A549 (cell line): ENCODE measurements around the gene TMEM164.

Experiments
- BCL3 ChIP-seq: fragments of >200 bp; sonication (Bioruptor Twin); formaldehyde crosslinking; IDR thresholded peaks from 3 replicates; pipeline ENCODE4 v1.6.1; 2016
- CBX2 ChIP-seq: fragments of 200-600 bp; sonication (generic); IDR thresholded peaks from 2 replicates; pipeline ENCODE4 v1.6.1; 2016; ENCODE audit warnings: low read depth, mild to moderate bottlenecking, borderline replicate concordance
- CBX8 ChIP-seq: fragments of 200-600 bp; sonication (generic); IDR thresholded peaks from 2 replicates; pipeline ENCODE4 v1.6.1; 2016
- CEBPB ChIP-seq, 2 experiments: fragments of >200 bp in 1 of 2; sonication (Bioruptor Twin) in 1 of 2; formaldehyde crosslinking in 1 of 2; IDR thresholded peaks; 2 replicates each; pipeline ENCODE4 v1.6.1; 2012 to 2016
- CTCF ChIP-seq: fragments of >200 bp; sonication (Bioruptor Twin); formaldehyde crosslinking; IDR thresholded peaks from 3 replicates; pipeline ENCODE4 v1.5.1; 2016
- EHMT2 ChIP-seq: fragments of 200-600 bp; sonication (generic); IDR thresholded peaks from 2 replicates; pipeline ENCODE4 v1.6.1; 2016; ENCODE audit warnings: antibody characterized with exemption, low read depth, mild to moderate bottlenecking, moderate library complexity
- EP300 ChIP-seq, 2 experiments: fragments of >200 bp; sonication (Bioruptor Twin); formaldehyde crosslinking; IDR thresholded peaks; 2 replicates in 1 of 2; 3 replicates in 1 of 2; pipeline ENCODE4 v1.6.1; 2016 to 2017
- HOXB5 ChIP-seq: fragments of 250-450 bp; sonication (Bioruptor Pico); IDR thresholded peaks from 2 replicates; pipeline ENCODE4 v1.5.0; 2020; ENCODE audit warnings: mild to moderate bottlenecking, moderate library complexity
- JUN ChIP-seq, 2 experiments: fragments of >200 bp; sonication (Bioruptor Twin); formaldehyde crosslinking; IDR thresholded peaks; 2 replicates in 1 of 2; 3 replicates in 1 of 2; pipeline ENCODE4 v1.6.1; 2016 to 2017
- POLR2A ChIP-seq: IDR thresholded peaks from 2 replicates; pipeline ENCODE4 v1.6.1; 2012; ENCODE audit warnings: mild to moderate bottlenecking, low read length
- RARB ChIP-seq: fragments of 250-450 bp; sonication (Bioruptor Pico); IDR thresholded peaks from 2 replicates; pipeline ENCODE4 v1.8.0; 2021; ENCODE audit warnings: mild to moderate bottlenecking, moderate library complexity
- USF2 ChIP-seq: fragments of 450-650 bp; IDR thresholded peaks from 2 replicates; pipeline ENCODE4 v1.6.1; 2014; ENCODE audit warnings: antibody characterized with exemption
- ZC3H11A ChIP-seq: fragments of 450-650 bp; IDR thresholded peaks from 2 replicates; pipeline ENCODE4 v1.6.1; 2014; ENCODE audit warnings: antibody characterized with exemption, mild to moderate bottlenecking

- no peak for TF ChIP-seq RARB (CRISPR knock-in tag)
- TF ChIP-seq HOXB5 (CRISPR knock-in tag), result no peak
- no peak for TF ChIP-seq POLR2A
- TF ChIP-seq CTCF, result no peak
- no peak for TF ChIP-seq JUN (IDR thresholded peaks at IDR 0.05)
- no peak for TF ChIP-seq EHMT2
- TF ChIP-seq CBX8, result no peak
- no peak for TF ChIP-seq EP300 (IDR thresholded peaks at IDR 0.05)
- TF ChIP-seq CBX2, result no peak
- TF ChIP-seq BCL3, result no peak
- TF ChIP-seq ZC3H11A, result no peak
- TF ChIP-seq CEBPB (IDR thresholded peaks at IDR 0.05), result no peak
- no peak for TF ChIP-seq USF2
These were observed 48.6 kb upstream of the TMEM164 start for GRCh38 chrX:109954333-109954732.
